GM21619 (cell line): Measurements from ENCODE around the gene TRIML1.

Experiments used
- ATAC-seq: cut with Tn5 transposase; IDR thresholded peaks from one replicate; pipeline ENCODE4 v1.9.1; 2021; ENCODE audit not compliant: unreplicated experiment

Gene TRIML1

GRCh38 chr4:188139141-188139540, at the start of gene TRIML1:
Gene TRIML1, plus strand, starts transcription at chr4:188139441. Its CDS starts 118 bp downstream, at chr4:188139559.
- ATAC-seq: no peak

- ATAC-seq: no peak
Measured at GRCh38 chr4:188092824-188093223, 46.4 kb upstream of the TRIML1 start.

- no peak for ATAC-seq
Measured at GRCh38 chr4:188106454-188106853, 32.8 kb upstream of the TRIML1 start.

- no peak for ATAC-seq
Measured at GRCh38 chr4:188107931-188108843, 31.1 kb upstream of the TRIML1 start.

- no peak for ATAC-seq
Measured at GRCh38 chr4:188109157-188109755, 30.0 kb upstream of the TRIML1 start, which contains the start of gene TRIML2. Gene TRIML2, minus strand, starts transcription at chr4:188109603. Its CDS starts 4,235 bp downstream, at chr4:188105368.

GRCh38 chr4:188110036-188110435, 29.2 kb upstream of the TRIML1 start:
- ATAC-seq: no peak

- no peak for ATAC-seq
Measured at GRCh38 chr4:188110741-188111471, 28.3 kb upstream of the TRIML1 start.

GRCh38 chr4:188111955-188112354, 27.3 kb upstream of the TRIML1 start:
- ATAC-seq: no peak

GRCh38 chr4:188113156-188113555, 26.1 kb upstream of the TRIML1 start:
- ATAC-seq: no peak

GRCh38 chr4:188117631-188118324, 21.5 kb upstream of the TRIML1 start:
- no peak for ATAC-seq

GRCh38 chr4:188121530-188121929, 17.7 kb upstream of the TRIML1 start:
- ATAC-seq: no peak

- no peak for ATAC-seq
Measured at GRCh38 chr4:188127214-188127874, 11.9 kb upstream of the TRIML1 start.

- ATAC-seq: no peak
Measured at GRCh38 chr4:188130355-188130754, 8.9 kb upstream of the TRIML1 start.

GRCh38 chr4:188132232-188132631, 7.0 kb upstream of the TRIML1 start:
- no peak for ATAC-seq

GRCh38 chr4:188138227-188138626, 1.0 kb upstream of the TRIML1 start:
- no peak for ATAC-seq

GRCh38 chr4:188139671-188140070, 430 bp downstream of the TRIML1 start:
- ATAC-seq: no peak

- no peak for ATAC-seq
Measured at GRCh38 chr4:188143731-188144130, 4.5 kb downstream of the TRIML1 start.

- no peak for ATAC-seq
Measured at GRCh38 chr4:188145601-188146000, 6.4 kb downstream of the TRIML1 start.

GRCh38 chr4:188146618-188147017, 7.4 kb downstream of the TRIML1 start:
- no peak for ATAC-seq

GRCh38 chr4:188147176-188147575, 7.9 kb downstream of the TRIML1 start:
- no peak for ATAC-seq
